Retina (tissue), 1 donor: Measurements from ENCODE around the gene NSL1.
"Not testable (repeated sequence)": the region's sequence is repeated elsewhere in the genome, so short reads cannot be mapped to it uniquely, and the experiment has no call there.

ENCODE experiments used
- DNase-seq: peaks from one replicate; pipeline ENCODE4 v3.0.0-alpha.2; 2016

NSL1 gene

GRCh38 chr1:212782422-212783154, 9.0 kb downstream of the NSL1 start:
- no peak for DNase-seq

DNA sequence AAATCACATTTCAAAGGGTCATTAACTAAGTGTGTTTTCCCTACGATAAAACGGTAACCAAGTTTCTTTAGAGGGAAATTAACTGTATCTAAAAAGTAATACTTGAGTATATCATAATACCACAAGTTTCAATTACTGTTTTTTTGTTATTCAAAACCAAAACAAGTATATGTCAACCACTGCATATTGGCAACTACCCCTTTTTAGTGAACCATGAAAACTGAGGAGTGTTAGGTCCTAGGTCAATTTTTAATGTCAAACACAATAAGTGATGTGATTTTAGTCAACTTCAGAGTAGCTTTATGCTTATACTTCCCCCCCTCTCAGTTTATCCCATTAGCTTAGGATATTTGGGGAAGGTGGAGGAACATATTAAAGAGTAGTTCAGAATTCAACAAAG, 10.4 kb downstream of the NSL1 start:
- no peak for DNase-seq

DNA sequence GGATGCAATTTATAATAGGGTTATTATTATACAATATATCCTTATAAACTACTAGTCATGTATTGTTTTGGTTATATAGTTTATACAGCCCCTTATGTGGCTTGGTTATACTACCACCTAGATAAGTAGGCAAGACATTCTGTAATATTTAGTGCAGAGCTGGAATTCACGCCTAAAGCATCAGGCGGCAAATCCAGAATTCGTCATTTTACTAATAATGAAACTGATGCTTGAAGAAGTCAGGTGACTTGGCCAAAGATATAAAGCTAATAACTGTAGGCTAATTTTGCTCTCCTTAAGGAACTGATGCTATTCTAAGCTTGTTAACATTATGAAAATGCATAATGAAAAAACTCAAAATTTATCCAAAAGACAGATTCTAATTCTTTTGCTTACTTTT, 10.8 kb downstream of the NSL1 start:
- DNase-seq, result no peak

GRCh38 chr1:212779086-212779485, 12.5 kb downstream of the NSL1 start:
- not testable (repeated sequence) for DNase-seq

GRCh38 chr1:212777151-212777550, 14.4 kb downstream of the NSL1 start:
- no peak for DNase-seq

- DNase-seq, result no peak
These were observed 16.3 kb downstream of the NSL1 start for GRCh38 chr1:212775241-212775640.

DNA sequence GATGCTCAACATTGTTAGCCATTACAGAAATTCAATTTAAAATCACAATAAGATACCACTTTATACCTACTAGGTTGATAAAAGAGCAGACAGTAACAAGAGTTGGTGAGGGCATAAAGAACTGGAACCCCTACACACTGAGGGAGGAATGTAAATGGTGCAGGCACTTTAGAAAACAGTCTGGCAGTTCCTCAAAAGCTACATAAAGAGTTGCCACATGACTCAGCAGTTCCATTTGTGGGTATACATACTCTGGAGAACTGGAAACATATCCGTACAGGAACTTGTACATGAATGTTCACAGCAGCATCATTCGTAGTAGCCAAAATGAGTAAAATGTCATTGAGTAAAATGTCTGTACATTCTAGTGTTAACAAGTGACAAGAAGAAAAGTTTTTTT, 17.0 kb downstream of the NSL1 start:
- no peak for DNase-seq

DNA sequence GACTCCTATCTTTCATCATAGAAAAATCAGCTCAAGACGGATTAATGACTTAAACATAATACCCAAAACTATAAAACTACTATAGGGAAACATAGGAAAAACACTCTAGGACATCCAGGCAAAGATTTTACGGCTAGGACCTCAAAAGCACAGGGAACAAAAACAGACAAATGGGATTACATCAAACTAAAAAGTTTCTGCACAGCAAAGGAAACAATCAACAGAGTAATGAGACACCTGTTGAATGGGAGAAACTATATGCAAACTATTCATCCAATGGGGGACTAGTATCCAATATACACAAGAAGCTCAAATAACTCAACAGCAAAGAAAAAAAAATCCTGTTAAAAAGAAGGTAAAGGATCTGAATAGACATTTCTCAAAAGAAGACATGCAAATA, 18.6 kb downstream of the NSL1 start:
- DNase-seq, result no peak

DNA sequence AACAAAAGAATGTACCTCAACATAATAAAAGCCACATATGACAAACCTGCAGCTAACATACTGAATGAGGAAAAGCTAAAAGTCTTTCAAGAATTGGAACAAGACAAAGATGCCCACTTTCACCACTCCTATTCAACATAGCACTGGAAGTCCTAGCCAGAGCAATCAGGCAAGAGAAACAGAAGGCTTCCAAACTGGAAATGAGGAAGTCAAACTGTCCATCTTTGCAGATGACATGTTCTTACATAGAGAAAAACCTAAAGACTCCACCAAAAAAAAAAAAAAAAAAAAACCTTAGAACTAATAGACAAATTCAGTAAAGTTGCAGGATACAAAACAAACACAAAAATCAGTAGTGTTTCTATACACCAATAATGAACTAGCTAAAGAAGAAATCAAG, 20.2 kb downstream of the NSL1 start:
- DNase-seq, result no peak

- DNase-seq, result no peak
These were observed 22.0 kb downstream of the NSL1 start for GRCh38 chr1:212769459-212770167.

DNA sequence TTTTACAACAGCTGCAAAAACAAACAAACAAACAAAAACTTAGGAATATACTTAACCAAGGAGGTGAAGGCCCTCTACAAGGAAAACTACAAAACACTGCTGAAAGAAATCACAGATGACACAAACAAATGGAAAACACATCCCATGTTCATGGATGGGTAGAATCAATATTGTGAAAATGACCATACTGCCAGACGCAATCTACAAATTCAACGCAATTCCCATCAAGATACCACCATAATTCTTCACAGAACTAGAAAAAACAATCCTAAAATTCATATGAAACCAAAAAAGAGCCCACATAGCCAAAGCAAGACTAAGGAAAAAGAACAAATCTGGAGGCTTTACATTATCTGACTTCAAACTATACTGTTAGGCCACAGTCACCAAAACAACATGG, 24.8 kb downstream of the NSL1 start:
- not testable (repeated sequence) for DNase-seq

GRCh38 chr1:212764718-212765281, 26.8 kb downstream of the NSL1 start:
- DNase-seq, result not testable (repeated sequence)

DNA sequence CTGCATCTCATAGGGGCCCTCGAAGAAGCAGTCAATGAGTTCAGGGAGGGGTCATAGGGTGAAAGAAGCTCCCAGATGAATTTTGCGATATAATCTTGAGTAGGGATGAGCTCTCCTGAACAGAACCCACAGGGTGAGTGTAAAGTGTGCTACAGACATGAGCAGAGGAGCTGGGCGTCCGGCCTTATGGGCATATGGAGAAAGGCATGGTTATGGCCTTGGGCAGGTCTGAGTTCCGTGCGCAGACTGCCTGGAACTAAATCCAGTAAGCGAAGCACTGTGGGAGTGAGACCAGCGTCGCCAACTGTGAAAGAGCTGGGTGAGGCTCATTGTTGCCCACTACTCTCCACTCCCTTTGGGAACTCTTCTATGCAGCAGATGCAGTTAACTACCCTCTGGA, 28.7 kb downstream of the NSL1 start:
- DNase-seq, result no peak

GRCh38 chr1:212762234-212762633, 29.3 kb downstream of the NSL1 start:
- no peak for DNase-seq

DNA sequence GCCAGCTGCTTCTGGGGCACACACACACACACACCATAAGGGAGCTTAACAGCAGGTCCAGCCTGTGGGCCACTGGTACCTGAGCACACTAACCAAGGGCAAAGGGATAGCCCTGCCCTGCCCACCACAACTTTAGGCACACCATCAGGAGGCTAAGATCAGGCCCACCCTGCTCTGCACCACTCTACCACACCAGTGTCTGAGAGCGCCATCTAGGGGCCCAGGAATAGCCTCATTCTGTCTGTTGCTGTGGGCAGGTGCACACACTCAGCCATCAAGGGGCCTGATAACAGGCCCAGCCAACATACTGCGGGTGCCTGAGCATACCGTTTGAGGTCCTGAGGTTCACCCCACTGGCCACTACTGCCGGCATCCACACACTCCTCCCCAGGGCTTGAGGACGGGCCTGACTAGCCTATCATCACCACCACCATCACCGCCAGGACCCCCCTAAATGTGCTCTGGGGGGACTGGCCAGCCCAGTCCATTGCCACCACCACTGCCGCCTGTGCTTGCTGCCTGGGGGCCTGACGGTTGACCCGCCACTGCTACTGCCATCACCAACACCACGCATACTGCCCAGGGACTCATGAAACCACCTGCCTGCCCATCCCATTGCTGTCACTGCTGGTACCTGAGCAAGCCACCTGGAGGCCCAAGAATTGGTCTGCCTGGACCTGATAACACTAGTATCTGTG, 31.3 kb downstream of the NSL1 start:
- DNase-seq, result no peak

DNA sequence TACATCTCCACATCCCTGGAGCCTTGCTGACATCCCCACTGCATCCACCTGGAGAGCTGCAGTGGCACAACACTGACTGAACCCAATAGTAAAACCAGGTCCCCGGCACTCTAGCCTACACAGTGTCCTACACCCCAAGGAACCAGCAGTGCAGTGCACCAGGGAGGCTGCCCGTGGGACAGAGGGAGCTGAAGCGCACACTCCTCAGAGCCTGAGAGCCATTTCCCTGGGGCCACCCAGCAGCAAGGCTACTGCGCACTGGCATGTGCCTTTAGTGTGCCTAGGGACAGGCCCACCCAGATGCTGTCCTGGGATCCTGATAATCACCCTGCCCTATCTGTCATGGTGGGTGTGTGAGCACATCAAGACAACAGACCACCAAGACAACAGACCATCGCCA, 31.9 kb downstream of the NSL1 start:
- no peak for DNase-seq

DNA sequence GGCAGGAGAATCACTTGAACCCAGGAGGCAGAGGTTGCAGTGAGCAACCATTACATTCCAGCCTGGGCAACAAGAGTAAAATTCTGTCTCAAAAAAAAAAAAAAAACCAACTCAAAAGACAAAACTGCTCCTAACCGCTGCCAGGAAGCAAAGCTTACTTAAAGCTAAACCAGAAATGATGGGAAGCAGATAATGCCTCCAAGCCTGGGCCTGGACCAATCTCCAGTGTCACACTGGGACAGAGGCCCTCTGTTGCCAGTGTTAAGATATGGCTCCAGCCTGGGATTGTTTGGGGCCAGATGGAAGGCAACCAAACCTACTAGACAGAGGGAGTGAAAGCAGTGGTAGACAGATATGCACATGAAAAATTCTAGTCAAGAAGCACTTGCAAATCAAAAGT, 36.9 kb downstream of the NSL1 start:
- DNase-seq, result no peak

DNA sequence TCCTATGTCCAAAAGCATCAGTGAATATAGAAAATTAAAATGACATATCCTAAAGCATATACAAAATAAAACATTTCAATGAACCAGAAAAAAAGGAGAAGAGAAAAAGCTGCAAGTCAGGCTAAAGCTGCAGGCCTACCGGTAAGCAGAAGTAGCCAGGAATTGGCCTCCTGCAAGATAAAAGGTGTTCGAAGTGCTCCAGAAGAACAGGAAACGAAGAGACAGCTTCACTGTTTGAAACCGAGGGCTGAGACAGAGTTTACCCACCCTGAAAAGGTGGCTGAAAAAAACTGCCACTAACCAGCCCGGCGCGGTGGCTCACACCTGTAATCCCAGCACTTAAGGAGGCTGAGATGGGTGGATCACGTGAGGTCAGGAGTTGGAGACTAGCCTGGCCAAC, 37.4 kb downstream of the NSL1 start:
- no peak for DNase-seq

DNA sequence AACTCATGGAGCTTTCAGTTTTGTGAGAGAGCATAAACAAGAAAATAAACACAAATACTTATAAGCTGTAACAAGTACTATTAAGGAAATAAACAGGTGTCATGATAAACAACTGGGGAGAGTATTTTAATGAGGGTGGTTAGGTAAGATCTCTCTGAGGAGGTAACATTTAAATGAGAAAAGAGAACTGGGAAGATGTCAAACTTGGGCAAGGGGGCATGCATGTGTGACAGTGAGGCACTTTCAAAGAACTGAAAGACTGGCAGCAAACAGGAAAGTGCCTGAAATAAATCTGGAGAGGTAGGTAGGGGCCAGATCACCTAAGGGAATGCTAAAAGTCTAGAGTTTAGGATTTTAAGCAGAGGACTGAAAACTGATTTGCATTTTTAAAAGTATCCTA, 37.8 kb downstream of the NSL1 start:
- no peak for DNase-seq

DNA sequence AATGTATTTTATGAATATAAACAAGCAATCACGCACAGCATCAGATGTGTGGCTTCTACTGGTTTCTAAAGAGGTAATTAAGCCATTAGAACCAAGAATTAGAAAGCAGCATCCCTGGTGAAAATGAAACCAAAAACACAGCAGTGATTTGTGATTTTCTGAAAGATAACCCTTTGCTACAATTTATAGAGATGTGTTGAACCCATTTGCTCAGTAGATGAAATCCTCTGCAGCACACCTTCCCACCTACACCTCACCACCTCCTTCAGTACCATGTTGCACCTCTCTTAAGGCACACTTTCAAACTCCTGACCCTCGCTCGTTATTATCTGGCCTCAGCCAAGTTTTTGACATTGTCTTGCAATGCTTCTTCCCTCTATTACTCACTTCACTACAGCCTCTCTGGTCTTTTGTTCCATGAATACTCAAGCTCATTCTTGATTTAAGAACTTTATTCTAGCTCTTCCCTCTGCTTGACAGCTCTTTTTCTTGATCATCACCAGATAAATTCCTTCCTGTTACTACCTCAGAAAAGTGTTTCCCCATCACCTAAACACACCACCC, 38.6 kb downstream of the NSL1 start:
- no peak for DNase-seq

DNA sequence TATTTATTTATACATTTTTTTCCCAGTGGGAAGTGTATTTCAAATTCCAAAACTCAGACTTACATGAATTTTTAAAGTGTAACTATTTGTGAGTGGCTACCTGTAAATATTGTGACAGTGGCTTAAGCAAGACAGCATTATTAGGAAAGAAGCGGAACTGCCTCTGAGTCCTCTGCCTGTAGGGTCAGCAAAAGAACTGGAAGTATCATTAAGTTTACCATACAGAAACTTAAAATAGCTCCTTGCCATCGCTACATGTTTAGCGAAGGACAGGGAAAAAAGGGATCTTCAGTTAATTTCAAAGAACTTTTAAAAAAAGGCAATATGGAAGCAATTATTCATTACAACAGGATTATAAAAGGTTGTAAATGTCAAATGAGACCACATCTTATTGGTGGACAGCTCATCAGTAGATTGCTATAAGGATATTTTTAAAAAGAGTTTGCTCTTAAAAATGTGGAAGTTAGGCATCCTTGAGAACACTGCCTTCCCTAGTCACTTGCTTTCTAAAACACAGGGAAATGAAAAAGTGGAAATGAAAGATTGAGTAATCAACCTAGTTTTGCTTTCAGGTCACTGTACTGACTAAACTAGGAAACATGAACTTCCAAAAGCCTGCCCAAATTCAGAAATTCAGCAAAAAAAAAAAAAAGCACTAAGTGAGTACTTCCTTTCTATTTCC, 39.2 kb downstream of the NSL1 start:
- no peak for DNase-seq

DNA sequence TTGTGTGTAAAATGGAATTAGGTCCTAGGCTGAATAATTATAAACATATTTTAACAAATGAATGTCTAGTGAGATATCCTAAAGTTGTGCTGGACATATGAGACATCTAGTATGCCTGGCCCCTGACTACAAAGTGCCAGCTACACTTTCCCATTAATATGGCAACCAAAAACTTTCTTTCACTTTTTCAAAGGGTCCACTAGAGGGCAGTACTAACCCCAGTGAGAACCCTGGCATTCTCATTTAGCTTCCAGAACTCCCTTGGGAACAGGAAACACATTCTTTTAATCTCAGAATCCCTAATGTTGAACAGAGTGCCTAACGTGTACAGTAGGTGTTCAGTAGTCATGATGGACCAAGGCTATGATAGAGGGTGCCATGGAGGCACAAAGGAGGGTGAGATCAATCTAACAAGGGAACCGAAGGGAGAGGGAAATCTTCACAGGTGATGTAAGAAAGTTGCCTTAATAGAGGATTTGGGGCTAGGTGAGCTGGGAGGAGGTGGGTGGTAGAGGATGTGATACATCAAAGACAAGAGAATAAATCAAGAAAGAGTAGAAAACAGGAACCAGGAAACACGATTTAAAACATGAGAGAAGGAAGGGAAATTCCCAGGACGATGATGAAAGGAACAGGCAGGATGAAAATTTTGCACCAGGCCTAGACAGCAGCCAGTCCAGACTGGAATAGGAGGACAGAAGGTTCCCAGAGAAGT, 41.6 kb downstream of the NSL1 start:
- peak; percentile 31 for DNase-seq
